Testis (tissue), 2 donors: Measurements from ENCODE around the gene DDX55.

Experiments
- CTCF ChIP-seq, 3 experiments: fragments of 450-650 bp in 2 of 3; fragments of 200-600 bp in 1 of 3; sonication (generic) in 1 of 3; IDR thresholded peaks; one replicate each; pipeline ENCODE4 v1.5.1; 2016 to 2019; ENCODE audit warnings: antibody characterized with exemption in 3 of 3, mild to moderate bottlenecking in 2 of 3, moderate library complexity in 1 of 3
- POLR2A ChIP-seq: fragments of 450-650 bp; IDR thresholded peaks from one replicate; pipeline ENCODE4 v1.6.1; 2017; ENCODE audit warnings: antibody characterized with exemption, mild to moderate bottlenecking, moderate library complexity

GRCh38 chr12:123598522-123598921 lies 3.4 kb upstream of the DDX55 start:
- TF ChIP-seq CTCF (IDR thresholded peaks at IDR 0.05) (no peak), POLR2A (no peak)
